Fibroblast of lung (primary cell): ENCODE results near the gene ISY1. TPM values are rescaled to one million over a fixed set of nuclear protein-coding genes. Genes with fewer than 3 reads are reported as not detected.
A peak's percentile ranks its signal among the peaks of the same experiment; 100 is the strongest.

Experiments
- DNase-seq, 2 donors: peaks; one replicate each; pipeline versions ENCODE4 v3.0.0 to v3.0.0-alpha.2; 2010; ENCODE audit warnings: low read depth in 2 of 2
- H2AFZ ChIP-seq: 2 replicates; pipeline ENCODE4 v1.5.1; 2012; ENCODE audit warnings: low read length, control low read depth, inconsistent platforms
- H3K27ac ChIP-seq: 2 replicates; pipeline ENCODE4 v1.5.1; 2011; ENCODE audit warnings: low read length, control low read depth; ENCODE audit not compliant: insufficient read depth
- H3K27me3 ChIP-seq: 2 replicates; pipeline ENCODE4 v1.5.1; 2011; ENCODE audit warnings: mild to moderate bottlenecking, low read length; ENCODE audit not compliant: control insufficient read depth, insufficient read depth
- H3K36me3 ChIP-seq: 2 replicates; pipeline ENCODE4 v1.5.1; 2011; ENCODE audit warnings: low read length; ENCODE audit not compliant: control insufficient read depth, insufficient read depth
- H3K4me1 ChIP-seq: 2 replicates; pipeline ENCODE4 v1.5.1; 2011; ENCODE audit warnings: low read length; ENCODE audit not compliant: control insufficient read depth, insufficient read depth; ENCODE audit errors: extremely low read depth
- H3K4me2 ChIP-seq: 2 replicates; pipeline ENCODE4 v1.5.1; 2011; ENCODE audit warnings: low read length, control low read depth; ENCODE audit not compliant: insufficient read depth; ENCODE audit errors: extremely low read depth
- H3K4me3 ChIP-seq, 4 experiments: fragments of 200-600 bp in 1 of 4; sonication (generic) in 1 of 4; replicated peaks in 1 of 4; 2 replicates each; pipeline ENCODE4 v1.5.1; 2011 to 2016; ENCODE audit warnings: low read length in 4 of 4, low read depth in 3 of 4, mild to moderate bottlenecking in 3 of 4, control low read depth in 2 of 4, inconsistent platforms in 1 of 4, mixed read lengths in 1 of 4; ENCODE audit not compliant: insufficient read depth in 1 of 4; ENCODE audit errors: control extremely low read depth in 1 of 4
- H3K79me2 ChIP-seq: 2 replicates; pipeline ENCODE4 v1.5.1; 2012; ENCODE audit warnings: mild to moderate bottlenecking, low read length, inconsistent platforms; ENCODE audit not compliant: control insufficient read depth, insufficient read depth
- H3K9ac ChIP-seq: 2 replicates; pipeline ENCODE4 v1.5.1; 2011; ENCODE audit warnings: mild to moderate bottlenecking, low read length, control low read depth; ENCODE audit not compliant: insufficient read depth
- H3K9me3 ChIP-seq: 2 replicates; pipeline ENCODE4 v1.5.1; 2012; ENCODE audit warnings: low read depth, low read length; ENCODE audit not compliant: control insufficient read depth, insufficient read depth
- H4K20me1 ChIP-seq: 2 replicates; pipeline ENCODE4 v1.5.1; 2011; ENCODE audit warnings: low read length; ENCODE audit not compliant: control insufficient read depth, insufficient read depth; ENCODE audit errors: extremely low read depth
- EZH2 ChIP-seq: IDR thresholded peaks from 2 replicates; pipeline ENCODE4 v1.5.1; 2012; ENCODE audit warnings: low read length, control low read depth, mild to moderate bottlenecking; ENCODE audit errors: missing control alignments
- polyA plus RNA-seq, 2 donors: library from polyadenylated mRNA; depleted of rRNA in 1 of 2; stranded (reverse) in 1 of 2; unstranded in 1 of 2; fragments of >200 nt; gene quantifications; 2 replicates each; pipeline ENCODE4 v1.2.1, GENCODE V29; 2011 to 2012; ENCODE audit warnings: missing spikeins in 1 of 2
- total RNA-seq: library from RNA; depleted of rRNA; stranded (reverse); fragments of >200 nt; gene quantifications from 2 replicates; pipeline ENCODE4 v1.2.1, GENCODE V29; 2014
- TF ChIP-seq, protein P1 (sequence below), 2 donors: IDR thresholded peaks in 1 of 2; conservative IDR thresholded peaks in 1 of 2; 1 replicate in 1 of 2; 2 replicates in 1 of 2; pipeline ENCODE4 v1.5.1; 2011 to 2012; ENCODE audit warnings: low read length in 2 of 2, control low read depth in 1 of 2, inconsistent platforms in 1 of 2, low read depth in 1 of 2, mild to moderate bottlenecking in 1 of 2

The ISY1 gene
- total and polyA plus RNA-seq, 2 donors (not counting 1 experiment from before 2014, with no cell fraction given), result 34.8 to 39.6 TPM

- H3K36me3 ChIP-seq, result peaks cover 3% of the 10 kb centered on the region
- H3K27ac ChIP-seq, result peak overlapping the region; percentile 61
These were observed 19.6 kb upstream of the ISY1 start for GRCh38 chr3:129180461-129180860.

DNA sequence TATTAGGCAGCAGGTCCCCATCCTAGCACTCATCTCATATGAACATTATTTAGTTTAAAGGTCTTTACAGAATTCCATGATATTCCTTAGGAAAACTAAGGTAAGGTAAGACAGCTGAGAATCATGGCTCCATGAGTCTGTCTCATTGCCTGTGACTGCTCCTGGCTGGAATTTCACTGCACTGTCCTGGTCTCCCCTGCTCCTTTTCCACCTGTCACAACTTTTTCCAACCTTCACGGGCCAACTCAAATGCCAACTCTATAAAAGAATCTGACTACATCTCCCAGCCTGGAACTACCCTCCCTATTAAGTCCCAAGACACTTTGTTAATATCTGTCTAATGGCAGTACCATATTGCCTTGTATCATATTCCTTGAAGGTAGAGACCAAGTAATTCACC is 15.2 kb upstream of the ISY1 start:
- Histone ChIP-seq H3K79me2 (peaks cover 99% of the 10 kb centered on the region), H3K4me2 (no peak overlapping the region), H2AFZ (no peak overlapping the region), H3K9ac (no peak overlapping the region), H3K9me3 (no peaks in the 10 kb centered on the region), H3K4me1 (peaks cover 9% of the 10 kb centered on the region), H3K27me3 (no peaks in the 10 kb centered on the region), H4K20me1 (peaks cover 15% of the 10 kb centered on the region), H3K4me3 (no peak overlapping the region), H3K36me3 (peaks cover 5% of the 10 kb centered on the region), H3K27ac (no peak overlapping the region)
- DNase-seq, result no peak
- TF ChIP-seq, protein P1, sequence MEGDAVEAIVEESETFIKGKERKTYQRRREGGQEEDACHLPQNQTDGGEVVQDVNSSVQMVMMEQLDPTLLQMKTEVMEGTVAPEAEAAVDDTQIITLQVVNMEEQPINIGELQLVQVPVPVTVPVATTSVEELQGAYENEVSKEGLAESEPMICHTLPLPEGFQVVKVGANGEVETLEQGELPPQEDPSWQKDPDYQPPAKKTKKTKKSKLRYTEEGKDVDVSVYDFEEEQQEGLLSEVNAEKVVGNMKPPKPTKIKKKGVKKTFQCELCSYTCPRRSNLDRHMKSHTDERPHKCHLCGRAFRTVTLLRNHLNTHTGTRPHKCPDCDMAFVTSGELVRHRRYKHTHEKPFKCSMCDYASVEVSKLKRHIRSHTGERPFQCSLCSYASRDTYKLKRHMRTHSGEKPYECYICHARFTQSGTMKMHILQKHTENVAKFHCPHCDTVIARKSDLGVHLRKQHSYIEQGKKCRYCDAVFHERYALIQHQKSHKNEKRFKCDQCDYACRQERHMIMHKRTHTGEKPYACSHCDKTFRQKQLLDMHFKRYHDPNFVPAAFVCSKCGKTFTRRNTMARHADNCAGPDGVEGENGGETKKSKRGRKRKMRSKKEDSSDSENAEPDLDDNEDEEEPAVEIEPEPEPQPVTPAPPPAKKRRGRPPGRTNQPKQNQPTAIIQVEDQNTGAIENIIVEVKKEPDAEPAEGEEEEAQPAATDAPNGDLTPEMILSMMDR (conservative IDR thresholded peaks at IDR 0.05 in 1 of 2, IDR thresholded peaks at IDR 0.05 in 1 of 2; ENCODE audit: low read depth in 1 of 2, low read length in 2 of 2), result no peak
- no peak for TF ChIP-seq EZH2

More at GRCh38 chr3:129180461-129180860, 19.6 kb upstream of the ISY1 start:
- Histone ChIP-seq H2AFZ (no peak overlapping the region), H3K4me1 (peaks cover 12% of the 10 kb centered on the region), H3K4me3 (peak overlapping the region; percentile 26 to 97 (median 48)), H3K4me2 (peak overlapping the region; percentile 95), H3K27me3 (no peaks in the 10 kb centered on the region), H4K20me1 (peaks cover 7% of the 10 kb centered on the region), H3K9me3 (no peaks in the 10 kb centered on the region), H3K9ac (no peak overlapping the region), H3K79me2 (peaks cover 92% of the 10 kb centered on the region)
- TF ChIP-seq, protein P1 (conservative IDR thresholded peaks at IDR 0.05 in 1 of 2, IDR thresholded peaks at IDR 0.05 in 1 of 2; ENCODE audit: low read depth in 1 of 2, low read length in 2 of 2), result no peak
- TF ChIP-seq EZH2, result no peak
- DNase-seq, result peak in 1 of 2 donors; percentile 25

DNA sequence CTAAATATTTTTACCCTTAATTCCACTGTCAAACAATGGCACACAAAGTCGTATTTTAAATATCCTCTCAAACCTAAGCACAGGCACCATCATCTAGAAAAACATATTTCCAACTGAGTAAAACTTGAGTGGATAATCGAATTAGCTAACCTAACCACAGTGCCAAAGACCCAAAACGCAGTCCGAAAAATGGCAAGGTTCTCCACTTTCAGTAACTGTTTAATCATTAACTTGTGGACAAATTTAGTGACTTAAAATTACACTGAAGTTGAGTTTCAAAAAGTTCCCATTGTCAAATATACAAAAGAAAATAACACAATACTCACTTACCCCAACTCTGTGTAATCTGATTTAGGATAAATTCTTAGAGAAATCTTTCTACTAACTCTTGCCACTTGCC is 12.9 kb upstream of the ISY1 start:
- H3K9ac ChIP-seq, result no peak overlapping the region
- H3K9me3 ChIP-seq, result no peaks in the 10 kb centered on the region
- no peak for DNase-seq
- H2AFZ ChIP-seq, result no peak overlapping the region
- H3K79me2 ChIP-seq, result peaks cover 88% of the 10 kb centered on the region
- no peak for TF ChIP-seq EZH2
- TF ChIP-seq, protein P1 (conservative IDR thresholded peaks at IDR 0.05 in 1 of 2, IDR thresholded peaks at IDR 0.05 in 1 of 2; ENCODE audit: low read depth in 1 of 2, low read length in 2 of 2), result no peak
- no peak overlapping the region for H3K4me3 ChIP-seq
- H3K36me3 ChIP-seq, result peaks cover 15% of the 10 kb centered on the region
- H3K27ac ChIP-seq, result no peak overlapping the region
- peaks cover under 1% of the 10 kb centered on the region for H3K4me1 ChIP-seq
- no peaks in the 10 kb centered on the region for H3K27me3 ChIP-seq
- peaks cover 15% of the 10 kb centered on the region for H4K20me1 ChIP-seq
- no peak overlapping the region for H3K4me2 ChIP-seq
